Stimulated activated CD8-positive, alpha-beta memory T cell treated with anti-CD3 and anti-CD28 coated beads, Interleukin-4, amount 100 ng/mL, for 4 hours (primary cell): ENCODE data around the gene CASP10.

Experiments
- DNase-seq, 2 donors: peaks; one replicate each; pipeline ENCODE4 v3.0.0-alpha.2; 2020; ENCODE audit warnings: low read depth in 2 of 2, low spot score in 1 of 2

Gene CASP10

GRCh38 chr2:201195331-201195730 is 12.4 kb downstream of the CASP10 start:
- no peak for DNase-seq

DNA sequence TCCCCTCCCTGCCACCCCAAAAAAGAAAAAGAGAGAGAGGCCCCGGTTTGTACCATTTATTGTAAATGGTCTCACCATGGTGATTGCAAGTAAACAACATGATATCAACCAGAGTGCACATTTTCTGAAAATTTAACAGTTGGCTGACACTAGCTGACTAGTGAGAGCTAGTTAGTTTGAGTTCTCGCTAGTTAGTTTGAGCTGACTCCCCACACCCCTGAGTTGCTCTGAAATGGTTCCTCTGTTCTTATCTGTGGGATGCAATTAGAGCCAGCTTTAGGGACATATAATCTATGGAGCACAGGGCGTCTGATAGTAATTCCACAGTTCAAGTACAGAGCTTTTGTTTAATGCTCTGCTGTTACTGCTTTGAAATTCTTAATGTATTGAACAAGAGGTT is 13.1 kb downstream of the CASP10 start:
- no peak for DNase-seq

GRCh38 chr2:201196803-201197202 is 13.9 kb downstream of the CASP10 start:
- DNase-seq: no peak

DNA sequence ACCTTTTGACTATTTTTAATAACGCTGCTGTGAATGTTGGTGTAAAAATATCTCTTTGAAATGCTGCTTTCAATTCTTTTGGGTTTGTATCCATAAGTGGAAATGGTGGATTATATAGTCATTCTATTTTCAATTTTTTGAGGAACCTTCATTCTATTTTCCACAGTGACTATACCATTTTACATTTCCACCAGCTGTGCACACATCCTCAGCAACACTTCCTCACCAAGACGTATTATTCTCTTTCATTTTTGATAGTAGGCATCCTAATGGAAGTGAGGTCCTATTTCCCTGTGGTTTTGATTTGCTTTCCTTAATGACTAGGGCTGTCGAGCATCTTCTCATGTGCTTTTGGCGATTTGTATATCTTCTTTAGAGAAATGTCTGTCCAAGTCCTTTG is 14.8 kb downstream of the CASP10 start:
- no peak for DNase-seq

DNA sequence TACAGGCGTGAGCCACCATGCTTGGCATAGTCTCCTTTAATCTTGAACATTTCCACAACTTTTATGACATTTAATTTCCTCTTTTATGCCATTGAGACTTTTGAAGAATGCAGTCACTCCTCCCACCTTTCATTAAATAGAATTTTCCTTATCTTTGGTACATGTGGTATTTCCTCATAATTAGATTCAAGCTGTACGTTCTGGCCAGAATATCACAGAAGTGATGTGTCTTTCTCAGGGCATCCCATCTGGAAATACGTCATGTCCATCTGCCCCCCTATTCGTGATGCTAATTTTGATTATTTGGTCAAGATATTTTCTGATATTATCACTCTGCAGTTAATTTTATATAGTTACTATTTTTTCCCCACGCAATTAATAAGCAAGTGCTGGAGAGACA is 16.9 kb downstream of the CASP10 start:
- DNase-seq: no peak

- DNase-seq: no peak
These were observed 17.4 kb downstream of the CASP10 start for GRCh38 chr2:201200345-201200744.

GRCh38 chr2:201201371-201201770 is 18.4 kb downstream of the CASP10 start:
- DNase-seq: no peak

GRCh38 chr2:201203916-201204654 is 21.1 kb downstream of the CASP10 start:
- DNase-seq: no peak

- no peak for DNase-seq
These were observed 21.9 kb downstream of the CASP10 start for GRCh38 chr2:201204655-201205514.

DNA sequence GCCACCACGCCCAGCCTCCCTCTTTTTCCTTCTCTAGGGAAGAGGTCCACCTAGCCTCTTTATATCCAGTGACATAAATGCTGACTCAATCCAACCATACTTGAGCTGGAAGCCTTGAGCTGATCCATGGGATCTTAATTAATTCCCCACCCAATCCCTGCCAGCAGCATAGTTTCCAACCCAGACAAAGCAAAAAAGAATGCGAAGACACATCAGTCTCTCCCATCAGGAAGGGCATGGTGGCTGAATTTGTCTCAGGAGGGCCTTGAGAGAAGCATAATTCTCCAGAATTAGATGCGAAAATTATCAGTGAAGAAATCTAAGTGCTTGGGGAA is 22.5 kb downstream of the CASP10 start:
- no peak for DNase-seq

GRCh38 chr2:201208563-201209252 is 25.8 kb downstream of the CASP10 start:
- no peak for DNase-seq

GRCh38 chr2:201215963-201216362 is 33.0 kb downstream of the CASP10 start:
- DNase-seq: no peak

DNA sequence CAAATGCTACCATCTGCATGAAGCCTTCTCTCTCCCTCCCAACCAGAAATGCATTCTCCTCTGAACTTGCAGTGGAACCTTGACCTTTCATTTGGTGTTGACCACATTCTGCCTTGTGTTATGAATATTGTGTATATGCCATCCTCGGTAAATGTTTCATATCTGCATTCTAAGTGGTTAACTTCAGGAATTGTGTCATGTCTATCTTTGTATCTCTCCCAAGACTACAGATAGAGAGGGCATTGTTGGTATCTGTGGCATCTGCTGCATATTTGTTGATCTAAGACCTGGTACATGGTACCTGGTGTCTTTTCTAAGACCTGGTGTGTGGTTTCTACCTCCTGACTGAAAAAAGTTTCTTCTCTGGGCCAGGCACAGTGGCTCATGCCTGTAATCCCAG is 34.0 kb downstream of the CASP10 start:
- no peak for DNase-seq

DNA sequence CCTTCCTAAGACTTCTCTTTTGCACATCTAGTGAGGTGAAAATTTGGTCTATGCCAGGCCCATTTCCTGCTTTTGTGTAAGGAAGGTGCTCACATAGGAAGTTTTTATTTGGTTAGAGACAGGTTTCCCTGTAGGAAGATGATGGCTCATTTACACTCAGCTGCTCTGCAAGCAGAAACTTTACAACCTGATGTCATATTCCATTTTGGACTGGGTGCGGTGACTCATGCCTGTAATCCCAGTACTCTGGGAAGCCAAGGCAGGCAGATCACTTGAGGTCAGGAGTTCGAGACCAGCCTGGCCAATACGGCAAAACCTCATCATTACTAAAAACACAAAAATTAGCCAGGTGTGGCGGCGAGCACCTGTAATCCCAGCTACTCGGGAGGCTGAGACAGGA is 35.8 kb downstream of the CASP10 start:
- DNase-seq: no peak

DNA sequence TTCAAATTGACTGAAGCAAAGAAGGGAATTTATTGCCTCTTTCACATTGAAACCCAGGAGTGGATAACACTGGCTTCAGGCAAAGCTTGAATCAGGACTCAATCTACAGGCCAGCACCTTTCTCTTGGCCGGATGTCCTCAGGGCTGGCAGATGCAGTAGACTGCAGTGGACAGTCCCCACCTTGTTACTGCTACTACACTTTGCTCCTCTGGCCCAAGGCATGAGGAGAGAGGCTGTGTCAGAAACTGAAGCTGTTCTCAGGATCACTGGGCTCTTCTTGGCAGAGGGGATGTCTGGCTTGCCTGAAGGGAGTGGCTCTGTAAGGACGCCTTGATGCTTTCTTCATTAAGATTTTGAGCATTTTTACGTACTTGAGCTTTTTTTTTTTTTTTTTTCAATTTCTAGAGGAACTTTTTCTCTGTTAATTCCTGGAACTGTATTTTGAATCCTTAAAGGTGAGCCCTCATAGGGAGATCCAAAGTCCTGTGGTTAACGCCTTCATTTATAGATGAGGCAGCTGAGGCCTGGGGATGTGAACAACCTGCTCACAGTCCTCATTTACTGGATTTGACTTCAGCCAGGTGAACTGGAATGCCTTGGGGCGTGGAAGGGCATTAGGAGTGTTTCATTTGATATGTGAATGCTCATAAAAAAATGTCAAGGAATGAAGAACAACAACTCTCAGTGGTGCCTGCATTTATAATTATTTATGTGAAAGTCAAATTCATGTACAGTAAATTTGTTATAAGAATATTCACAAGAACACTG is 36.6 kb downstream of the CASP10 start:
- DNase-seq: no peak

DNA sequence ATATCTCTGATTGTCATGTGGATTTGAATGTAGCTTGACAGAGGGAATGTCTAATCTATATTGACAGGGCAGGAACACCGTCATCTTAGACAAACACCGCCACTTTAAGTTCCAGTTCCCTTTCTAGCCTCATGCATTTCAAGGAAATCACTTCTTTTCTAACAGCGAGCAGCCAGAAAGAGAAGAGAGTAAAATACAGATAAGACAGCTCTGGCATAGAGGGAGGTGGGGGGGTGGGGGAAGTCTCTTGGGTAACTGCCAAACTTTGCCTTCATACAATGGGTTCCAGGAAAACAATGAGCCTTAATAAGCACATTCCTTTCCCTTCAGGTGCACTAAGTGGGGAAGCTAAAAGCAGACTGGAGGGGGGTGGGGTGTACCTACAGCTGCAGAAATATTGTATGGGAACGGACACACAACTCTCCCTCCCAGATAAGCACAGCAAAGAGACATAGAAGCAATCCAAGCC is 37.2 kb downstream of the CASP10 start:
- no peak for DNase-seq

DNA sequence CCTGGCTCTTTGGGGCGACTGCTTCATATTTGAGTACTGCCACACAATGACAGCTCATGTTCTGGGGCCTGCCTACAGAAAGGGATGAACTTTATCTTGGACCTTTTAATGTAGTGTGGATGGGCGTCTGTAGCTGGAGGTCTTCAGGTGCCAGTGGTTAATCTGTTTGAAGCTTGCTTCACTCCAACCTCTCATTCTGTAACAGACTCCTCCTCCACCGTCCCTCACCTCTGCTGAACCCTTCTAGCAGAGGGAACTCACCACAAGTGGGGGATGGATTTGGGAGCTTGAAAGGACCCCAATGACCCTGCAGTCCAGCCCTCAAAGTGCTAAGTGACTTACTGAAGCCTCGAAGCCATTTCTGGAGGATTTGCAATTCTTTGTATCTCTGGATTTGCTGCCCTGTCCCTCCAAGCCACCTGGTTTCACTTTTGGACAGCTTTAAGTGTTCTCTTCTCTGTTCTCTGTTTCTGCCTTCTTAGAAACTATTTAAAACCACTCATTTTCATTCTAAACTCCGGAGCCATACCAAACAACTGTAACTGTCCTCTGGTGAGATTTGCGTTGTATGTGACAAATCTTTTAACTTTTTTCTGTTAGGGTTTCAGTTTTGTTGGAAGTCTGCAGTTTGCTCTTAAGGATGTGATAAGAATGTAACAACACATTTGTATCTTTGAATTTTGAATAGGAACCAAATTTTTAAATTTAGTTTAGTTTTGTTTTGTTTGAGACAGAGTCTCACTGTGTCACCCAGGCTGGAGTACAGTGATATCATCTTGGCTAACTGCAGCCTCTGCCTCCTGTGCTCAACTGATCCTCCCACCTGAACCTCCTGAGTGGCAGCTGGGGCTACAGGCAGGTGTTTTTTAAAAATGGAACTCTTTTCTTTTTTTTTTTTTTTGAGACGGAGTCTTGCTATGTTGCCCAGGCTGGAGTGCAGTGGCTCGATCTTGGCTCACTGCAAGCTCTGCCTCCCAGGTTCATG is 40.4 kb downstream of the CASP10 start:
- DNase-seq: no peak

DNA sequence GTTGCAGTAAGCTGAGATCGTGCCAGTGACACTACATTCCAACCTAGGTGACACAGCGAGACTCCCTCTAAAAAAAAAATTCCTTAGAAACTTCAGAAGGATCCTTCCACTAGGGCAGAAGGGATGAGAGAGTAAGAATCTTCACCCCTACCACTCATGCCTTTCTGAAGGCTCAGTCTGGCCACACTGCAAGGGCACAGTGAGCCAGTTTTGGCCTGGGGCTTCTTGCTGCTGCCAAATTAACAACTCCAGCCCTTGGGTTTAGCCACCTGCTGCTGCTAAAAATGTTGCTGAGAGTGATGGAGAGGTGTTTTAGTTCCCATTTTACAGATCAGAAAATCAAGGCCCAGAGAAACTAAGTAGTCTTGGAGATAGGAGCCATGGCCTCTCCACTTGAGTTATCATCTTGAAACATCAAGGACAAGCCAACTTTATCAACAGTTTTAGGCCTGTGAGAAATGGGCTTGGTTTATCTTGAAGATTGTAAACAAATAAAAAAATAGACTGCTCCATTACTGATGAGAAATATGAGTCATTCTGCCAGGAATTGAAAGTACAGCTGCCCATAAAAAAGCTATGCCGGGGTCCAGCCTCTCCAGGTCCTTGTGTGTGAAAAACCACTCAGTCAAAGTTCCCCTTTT is 45.5 kb downstream of the CASP10 start:
- no peak for DNase-seq

GRCh38 chr2:201228912-201229290 is 46.0 kb downstream of the CASP10 start:
- DNase-seq: no peak
